Breast epithelium (tissue), 3 donors: ENCODE results near the gene ZNF70.

Experiments
- POLR2AphosphoS5 ChIP-seq, 3 donors: sonication (generic); formaldehyde crosslinking; IDR thresholded peaks; one replicate each; pipeline ENCODE4 v1.6.1; 2017; ENCODE audit warnings: antibody characterized with exemption in 3 of 3
- TF ChIP-seq, protein P1 (sequence below), 3 donors: fragments of 450-650 bp; IDR thresholded peaks; one replicate each; pipeline ENCODE4 v1.5.1; 2016 to 2017; ENCODE audit warnings: antibody characterized with exemption in 3 of 3, mild to moderate bottlenecking in 3 of 3, moderate library complexity in 3 of 3

DNA sequence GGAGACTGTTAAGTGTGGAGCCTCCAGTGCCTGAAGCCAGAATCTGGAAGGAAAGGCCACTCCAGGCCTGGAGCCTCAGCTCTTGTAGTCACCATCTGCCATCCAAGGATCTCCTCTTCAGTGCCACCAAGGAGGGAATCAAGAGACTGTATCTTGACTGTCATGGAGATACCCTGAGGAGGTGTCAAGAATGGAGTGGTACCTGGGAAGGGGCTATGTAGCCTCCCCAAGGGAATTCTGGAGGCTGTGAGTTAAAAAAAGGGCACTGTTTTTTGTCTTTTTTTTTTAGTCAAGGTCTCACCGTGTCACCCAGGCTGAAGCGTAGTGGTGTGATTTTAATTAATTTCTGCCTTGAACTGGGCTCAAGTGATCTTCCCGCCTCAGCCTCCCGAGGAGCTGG, 8.7 kb upstream of the ZNF70 start:
- TF ChIP-seq POLR2AphosphoS5 (IDR thresholded peaks at IDR 0.05), result no peak
- TF ChIP-seq, protein P1, sequence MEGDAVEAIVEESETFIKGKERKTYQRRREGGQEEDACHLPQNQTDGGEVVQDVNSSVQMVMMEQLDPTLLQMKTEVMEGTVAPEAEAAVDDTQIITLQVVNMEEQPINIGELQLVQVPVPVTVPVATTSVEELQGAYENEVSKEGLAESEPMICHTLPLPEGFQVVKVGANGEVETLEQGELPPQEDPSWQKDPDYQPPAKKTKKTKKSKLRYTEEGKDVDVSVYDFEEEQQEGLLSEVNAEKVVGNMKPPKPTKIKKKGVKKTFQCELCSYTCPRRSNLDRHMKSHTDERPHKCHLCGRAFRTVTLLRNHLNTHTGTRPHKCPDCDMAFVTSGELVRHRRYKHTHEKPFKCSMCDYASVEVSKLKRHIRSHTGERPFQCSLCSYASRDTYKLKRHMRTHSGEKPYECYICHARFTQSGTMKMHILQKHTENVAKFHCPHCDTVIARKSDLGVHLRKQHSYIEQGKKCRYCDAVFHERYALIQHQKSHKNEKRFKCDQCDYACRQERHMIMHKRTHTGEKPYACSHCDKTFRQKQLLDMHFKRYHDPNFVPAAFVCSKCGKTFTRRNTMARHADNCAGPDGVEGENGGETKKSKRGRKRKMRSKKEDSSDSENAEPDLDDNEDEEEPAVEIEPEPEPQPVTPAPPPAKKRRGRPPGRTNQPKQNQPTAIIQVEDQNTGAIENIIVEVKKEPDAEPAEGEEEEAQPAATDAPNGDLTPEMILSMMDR (IDR thresholded peaks at IDR 0.05), result no peak
